K562 (cell line): ENCODE results near the gene MARK4. TPM values are rescaled to one million over a fixed set of nuclear protein-coding genes. Genes with fewer than 3 reads are reported as not detected.
A peak's percentile ranks its signal among the peaks of the same experiment; 100 is the strongest.

Experiments used
- ATAC-seq: fragments of 200-7000 bp; cut with Tn5 transposase; 3 replicates; pipeline ENCODE4 v1.9.1; 2020; ENCODE audit warnings: moderate library complexity
- BruUV-seq: library from RNA; stranded (reverse); fragments of 400-500 nt; replicated peaks from 2 replicates; lab custom pipeline; 2021; lab: Mats Ljungman, UMichigan
- CTCF ChIA-PET: fragments of 300-600 bp; formaldehyde crosslinking; extraction: SDS; loops from one replicate; lab custom pipeline; 2021; ENCODE audit warnings: low intra/inter-chr PET ratio; lab: Yijun Ruan, JAX
- POLR2A ChIA-PET: fragments of 300-600, 350-650 bp; sonication (Branson Sonifier 250); formaldehyde crosslinking; extraction: SDS; loops from one replicate; lab custom pipeline; 2021; ENCODE audit warnings: antibody characterized with exemption, inconsistent platforms; lab: Yijun Ruan, JAX
- DNase-seq, 4 experiments: peaks; one replicate each; pipeline versions ENCODE4 v3.0.0 to v3.0.0-alpha.2; 2011 to 2018; ENCODE audit warnings: low spot score in 3 of 4, mixed read lengths in 3 of 4; ENCODE audit errors: extremely low read depth in 1 of 4
- FAIRE-seq: peaks from 2 replicates; lab custom pipeline; 2011; peaks lifted over from hg19 to GRCh38; lab: Jason Lieb, UNC
- H2AFZ ChIP-seq: 2 replicates; pipeline ENCODE4 v1.6.0; 2011; ENCODE audit warnings: low read depth, low read length, control low read depth, inconsistent platforms
- H3K27ac ChIP-seq: fragments of 200-600 bp; 3 replicates; pipeline ENCODE4 v1.8.0; 2011; ENCODE audit warnings: low read depth, mild to moderate bottlenecking, control low read depth, inconsistent platforms, low read length, moderate library complexity, mixed read lengths; ENCODE audit errors: extremely low read depth
- H3K27me3 ChIP-seq, 2 experiments: fragments of 300-600 bp in 1 of 2; 2 replicates in 1 of 2; 3 replicates in 1 of 2; pipeline versions ENCODE4 v1.6.0 to v1.8.0; 2011; ENCODE audit warnings: inconsistent platforms in 2 of 2, low read length in 2 of 2, mild to moderate bottlenecking in 1 of 2, mixed read lengths in 1 of 2, moderate library complexity in 1 of 2; ENCODE audit not compliant: control insufficient read depth in 2 of 2, insufficient read depth in 2 of 2
- H3K36me3 ChIP-seq: fragments of 300-600 bp; 3 replicates; pipeline ENCODE4 v1.8.0; 2011; ENCODE audit warnings: mild to moderate bottlenecking, low read length, inconsistent platforms; ENCODE audit not compliant: control insufficient read depth, insufficient read depth
- H3K4me1 ChIP-seq, 2 experiments: fragments of 200-600 bp in 1 of 2; replicated peaks in 1 of 2; 2 replicates in 1 of 2; 3 replicates in 1 of 2; pipeline versions ENCODE4 v1.5.1 to v1.8.0; 2011; ENCODE audit warnings: inconsistent platforms in 2 of 2, low read length in 2 of 2, mild to moderate bottlenecking in 1 of 2, mixed read lengths in 1 of 2, moderate library complexity in 1 of 2; ENCODE audit not compliant: control insufficient read depth in 2 of 2, insufficient read depth in 2 of 2
- H3K4me2 ChIP-seq: 2 replicates; pipeline ENCODE4 v1.6.1; 2011; ENCODE audit warnings: low read length, control low read depth, inconsistent platforms, mixed read lengths; ENCODE audit not compliant: insufficient read depth
- H3K4me3 ChIP-seq: fragments of 200-600 bp; sonication (generic), shearing (Covaris generic); 2 replicates; pipeline ENCODE4 v1.5.1; 2016; ENCODE audit warnings: control low read depth, inconsistent platforms
- H3K79me2 ChIP-seq: fragments of 200-600 bp; 3 replicates; pipeline ENCODE4 v1.8.0; 2011; ENCODE audit warnings: low read length, inconsistent platforms; ENCODE audit not compliant: control insufficient read depth, insufficient read depth
- H3K9ac ChIP-seq, 2 experiments: 2 replicates each; pipeline versions ENCODE4 v1.6.0 to v1.6.1; 2011; ENCODE audit warnings: low read depth in 2 of 2, low read length in 2 of 2, control low read depth in 1 of 2, inconsistent platforms in 1 of 2, mild to moderate bottlenecking in 1 of 2, mixed read lengths in 1 of 2; ENCODE audit not compliant: insufficient read depth in 1 of 2
- H3K9me1 ChIP-seq: one replicate; pipeline ENCODE4 v1.6.0; 2011; ENCODE audit warnings: inconsistent platforms, mild to moderate bottlenecking, low read length, moderate library complexity; ENCODE audit not compliant: control insufficient read depth, insufficient read depth
- H3K9me3 ChIP-seq: replicated peaks from 2 replicates; pipeline ENCODE4 v1.5.1; 2011; ENCODE audit warnings: low read depth, low read length, inconsistent platforms; ENCODE audit not compliant: control insufficient read depth, insufficient read depth
- H4K20me1 ChIP-seq: replicated peaks from 2 replicates; pipeline ENCODE4 v1.6.1; 2011; ENCODE audit warnings: low read length, inconsistent platforms, mixed read lengths; ENCODE audit not compliant: control insufficient read depth, insufficient read depth
- FOXK2 ChIP-seq, 2 experiments: fragments of 450-650 bp; IDR thresholded peaks in 1 of 2; conservative IDR thresholded peaks in 1 of 2; 2 replicates each; pipeline ENCODE4 v1.6.1; 2016; ENCODE audit warnings: low read depth in 2 of 2, mild to moderate bottlenecking in 1 of 2
- ILF3 ChIP-seq: fragments of 450-650 bp; IDR thresholded peaks from 2 replicates; pipeline ENCODE4 v1.6.1; 2018; ENCODE audit warnings: antibody characterized with exemption, mild to moderate bottlenecking, moderate library complexity, borderline replicate concordance
- MEF2D ChIP-seq: conservative IDR thresholded peaks from 2 replicates; pipeline ENCODE4 v1.6.1; 2016; ENCODE audit warnings: low read depth, missing genetic modification characterization, missing compliant biosample characterization
- MYC ChIP-seq, 2 experiments: fragments of 250-450 bp in 1 of 2; sonication (Bioruptor Pico) in 1 of 2; IDR thresholded peaks; 2 replicates each; pipeline versions ENCODE4 v1.5.1 to v1.6.1; 2012 to 2021; ENCODE audit warnings: low read depth in 2 of 2, borderline replicate concordance in 1 of 2, improper control_type of control experiment in 1 of 2, low read length in 1 of 2, mild to moderate bottlenecking in 1 of 2, moderate library complexity in 1 of 2
- PBX2 ChIP-seq, 2 experiments: IDR thresholded peaks in 1 of 2; conservative IDR thresholded peaks in 1 of 2; 2 replicates each; pipeline ENCODE4 v1.6.1; 2016; ENCODE audit warnings: low read depth in 2 of 2, mild to moderate bottlenecking in 1 of 2, missing compliant biosample characterization in 1 of 2, missing genetic modification characterization in 1 of 2, moderate library complexity in 1 of 2
- PML ChIP-seq: IDR thresholded peaks from 2 replicates; pipeline ENCODE4 v1.6.1; 2012; ENCODE audit warnings: low read length, inconsistent platforms
- POLR2A ChIP-seq: fragments of 450-650 bp; conservative IDR thresholded peaks from 2 replicates; pipeline ENCODE4 v1.6.1; 2016
- ZBTB26 ChIP-seq: fragments of 450-650 bp; formaldehyde crosslinking; IDR thresholded peaks from 2 replicates; pipeline ENCODE4 v1.4.0; 2022; ENCODE audit warnings: missing genetic modification characterization
- ZNF431 ChIP-seq: sonication (generic); formaldehyde crosslinking; IDR thresholded peaks from 2 replicates; pipeline ENCODE4 v1.8.0; 2022; ENCODE audit warnings: mild to moderate bottlenecking, missing genetic modification reagents
- ZNF609 ChIP-seq: sonication (generic); formaldehyde crosslinking; IDR thresholded peaks from 2 replicates; pipeline ENCODE4 v1.8.1; 2023; ENCODE audit warnings: missing genetic modification reagents, mild to moderate bottlenecking, borderline replicate concordance
- WGBS: fragments of 100-300 bp; shearing (Covaris generic); methylation state at CpG from one replicate; pipeline ENCODE4 v1.1.6; 2016; ENCODE audit warnings: low coverage, mixed read lengths; ENCODE audit not compliant: insufficient coverage; ENCODE audit errors: missing lambda C conversion rate; 5-methylcytosine and 5-hydroxymethylcytosine counted together
- in situ Hi-C: fragments of 300-500 bp; cut with MboI; formaldehyde crosslinking; loops from 4 replicates; pipeline ENCODE4 v1.15.0; 2018; ENCODE audit warnings: inconsistent platforms, mixed read lengths
- intact Hi-C: fragments of 100-400 bp; cut with micrococcal nuclease; formaldehyde crosslinking; loops from 2 replicates; pipeline ENCODE4 v1.14.2; 2022
- polyA plus RNA-seq, 8 experiments: library from polyadenylated mRNA; depleted of rRNA in 4 of 8; stranded (reverse) in 5 of 8; unstranded in 3 of 8; fragments of >200 nt; fragmentation: Nextera tagmentation in 2 of 8; fragmentation: Illumina TruSeq in 1 of 8; extraction: Ambion mirVana in 2 of 8; extraction: Trizol in 1 of 8; gene quantifications; 2 replicates each; pipeline versions ENCODE4 v1.2.1 to v1.2.3, GENCODE V29; 2011 to 2014; ENCODE audit warnings: inconsistent platforms in 1 of 8, missing spikeins in 1 of 8
- total RNA-seq, 7 experiments: library from RNA; depleted of rRNA in 6 of 7; stranded (reverse); fragments of >200 nt in 6 of 7; fragmentation: Illumina TruSeq in 2 of 7; extraction: Trizol in 2 of 7; gene quantifications; 2 replicates each; pipeline versions ENCODE4 v1.2.1 to v1.2.3, GENCODE V29; 2011 to 2021; ENCODE audit warnings: low replicate concordance in 1 of 7

Gene MARK4
- total and polyA plus RNA-seq, 9 of the 15 experiments (the other 6 are each of a cell fraction or from before 2014, with no cell fraction given) = 0.52 to 29.4 (median 8.6) TPM

- no TSS peak for BruUV-seq
- WGBS = 82% methylated on average over 10 of the region's 10 CpGs
- ChIA-PET CTCF (no interaction called here), POLR2A (interaction anchor here (0.6 kb wide), 1 partner anchor 95 kb away, joined by 3 read pairs; no protein-coding TSS in a partner anchor)
- intact Hi-C loops = no loop called here
- Histone ChIP-seq H3K27me3 (no peaks in the 10 kb centered on the region), H3K9me3 (no peaks in the 10 kb centered on the region), H3K4me2 (no peak overlapping the region), H3K4me3 (no peak overlapping the region), H3K27ac (no peak overlapping the region), H3K4me1 (peaks cover 7 to 15% of the 10 kb centered on the region in 2 experiments; a peak in 4 of 5 replicates), H3K9me1 (no peaks in the 10 kb centered on the region), H3K36me3 (peaks cover 46% of the 10 kb centered on the region), H2AFZ (no peak overlapping the region), H3K9ac (0 out of 4 replicates have a peak overlapping the region, but pooled peaks of 1 of the 2 experiments have one; percentile 18), H3K79me2 (no peaks in the 10 kb centered on the region), H4K20me1 (no peaks in the 10 kb centered on the region)
- ATAC-seq (no peak), DNase-seq (no peak), FAIRE-seq (no peak)
- in situ Hi-C loops = no loop called here
- TF ChIP-seq FOXK2 (conservative IDR thresholded peaks at IDR 0.05 in 1 of 2, IDR thresholded peaks at IDR 0.05 in 1 of 2; ENCODE audit: low read depth in 2 of 2) (no peak), ZBTB26 (CRISPR knock-in tag) (no peak), ZNF431 (no peak), ZNF609 (CRISPR knock-in tag) (no peak), PML (no peak), MEF2D (no peak), PBX2 (CRISPR knock-in tag; IDR thresholded peaks at IDR 0.05; ENCODE audit: low read depth) (no peak), PBX2 (tag; conservative IDR thresholded peaks at IDR 0.05; ENCODE audit: low read depth) (no peak), MYC (IDR thresholded peaks at IDR 0.05; ENCODE audit: low read depth, low read length) (no peak), MYC (CRISPR knock-in tag; IDR thresholded peaks at IDR 0.05; ENCODE audit: borderline replicate concordance, low read depth) (no peak), ILF3 (no peak), POLR2A (no peak)
Observed at GRCh38 chr19:45278087-45278486, 27.0 kb downstream of the MARK4 start.
